K562 (cell line): ENCODE measurements around the gene MAP1LC3A. TPM values are rescaled to one million over a fixed set of nuclear protein-coding genes. Genes with fewer than 3 reads are reported as not detected.

Experiments
- ATAC-seq: fragments of 200-7000 bp; cut with Tn5 transposase; 3 replicates; pipeline ENCODE4 v1.9.1; 2020; ENCODE audit warnings: moderate library complexity
- BruUV-seq: library from RNA; stranded (reverse); fragments of 400-500 nt; replicated peaks from 2 replicates; lab custom pipeline; 2021; lab: Mats Ljungman, UMichigan
- CTCF ChIA-PET: fragments of 300-600 bp; formaldehyde crosslinking; extraction: SDS; loops from one replicate; lab custom pipeline; 2021; ENCODE audit warnings: low intra/inter-chr PET ratio; lab: Yijun Ruan, JAX
- POLR2A ChIA-PET: fragments of 300-600, 350-650 bp; sonication (Branson Sonifier 250); formaldehyde crosslinking; extraction: SDS; loops from one replicate; lab custom pipeline; 2021; ENCODE audit warnings: antibody characterized with exemption, inconsistent platforms; lab: Yijun Ruan, JAX
- DNase-seq, 4 experiments: peaks; one replicate each; pipeline versions ENCODE4 v3.0.0 to v3.0.0-alpha.2; 2011 to 2018; ENCODE audit warnings: low spot score in 3 of 4, mixed read lengths in 3 of 4; ENCODE audit errors: extremely low read depth in 1 of 4
- FAIRE-seq: peaks from 2 replicates; lab custom pipeline; 2011; peaks lifted over from hg19 to GRCh38; lab: Jason Lieb, UNC
- H2AFZ ChIP-seq: 2 replicates; pipeline ENCODE4 v1.6.0; 2011; ENCODE audit warnings: low read depth, low read length, control low read depth, inconsistent platforms
- H3K27ac ChIP-seq: fragments of 200-600 bp; 3 replicates; pipeline ENCODE4 v1.8.0; 2011; ENCODE audit warnings: low read depth, mild to moderate bottlenecking, control low read depth, inconsistent platforms, low read length, moderate library complexity, mixed read lengths; ENCODE audit errors: extremely low read depth
- H3K27me3 ChIP-seq, 2 experiments: fragments of 300-600 bp in 1 of 2; 2 replicates in 1 of 2; 3 replicates in 1 of 2; pipeline versions ENCODE4 v1.6.0 to v1.8.0; 2011; ENCODE audit warnings: inconsistent platforms in 2 of 2, low read length in 2 of 2, mild to moderate bottlenecking in 1 of 2, mixed read lengths in 1 of 2, moderate library complexity in 1 of 2; ENCODE audit not compliant: control insufficient read depth in 2 of 2, insufficient read depth in 2 of 2
- H3K36me3 ChIP-seq: fragments of 300-600 bp; 3 replicates; pipeline ENCODE4 v1.8.0; 2011; ENCODE audit warnings: mild to moderate bottlenecking, low read length, inconsistent platforms; ENCODE audit not compliant: control insufficient read depth, insufficient read depth
- H3K4me1 ChIP-seq, 2 experiments: fragments of 200-600 bp in 1 of 2; replicated peaks in 1 of 2; 2 replicates in 1 of 2; 3 replicates in 1 of 2; pipeline versions ENCODE4 v1.5.1 to v1.8.0; 2011; ENCODE audit warnings: inconsistent platforms in 2 of 2, low read length in 2 of 2, mild to moderate bottlenecking in 1 of 2, mixed read lengths in 1 of 2, moderate library complexity in 1 of 2; ENCODE audit not compliant: control insufficient read depth in 2 of 2, insufficient read depth in 2 of 2
- H3K4me2 ChIP-seq: 2 replicates; pipeline ENCODE4 v1.6.1; 2011; ENCODE audit warnings: low read length, control low read depth, inconsistent platforms, mixed read lengths; ENCODE audit not compliant: insufficient read depth
- H3K4me3 ChIP-seq: fragments of 200-600 bp; sonication (generic), shearing (Covaris generic); 2 replicates; pipeline ENCODE4 v1.5.1; 2016; ENCODE audit warnings: control low read depth, inconsistent platforms
- H3K79me2 ChIP-seq: fragments of 200-600 bp; 3 replicates; pipeline ENCODE4 v1.8.0; 2011; ENCODE audit warnings: low read length, inconsistent platforms; ENCODE audit not compliant: control insufficient read depth, insufficient read depth
- H3K9ac ChIP-seq, 2 experiments: 2 replicates each; pipeline versions ENCODE4 v1.6.0 to v1.6.1; 2011; ENCODE audit warnings: low read depth in 2 of 2, low read length in 2 of 2, control low read depth in 1 of 2, inconsistent platforms in 1 of 2, mild to moderate bottlenecking in 1 of 2, mixed read lengths in 1 of 2; ENCODE audit not compliant: insufficient read depth in 1 of 2
- H3K9me1 ChIP-seq: one replicate; pipeline ENCODE4 v1.6.0; 2011; ENCODE audit warnings: inconsistent platforms, mild to moderate bottlenecking, low read length, moderate library complexity; ENCODE audit not compliant: control insufficient read depth, insufficient read depth
- H3K9me3 ChIP-seq: replicated peaks from 2 replicates; pipeline ENCODE4 v1.5.1; 2011; ENCODE audit warnings: low read depth, low read length, inconsistent platforms; ENCODE audit not compliant: control insufficient read depth, insufficient read depth
- H4K20me1 ChIP-seq: replicated peaks from 2 replicates; pipeline ENCODE4 v1.6.1; 2011; ENCODE audit warnings: low read length, inconsistent platforms, mixed read lengths; ENCODE audit not compliant: control insufficient read depth, insufficient read depth
- AFF1 ChIP-seq, 2 experiments: fragments of 450-650 bp; IDR thresholded peaks; 2 replicates each; pipeline ENCODE4 v1.6.1; 2018; ENCODE audit warnings: mild to moderate bottlenecking in 2 of 2, low read depth in 1 of 2; ENCODE audit not compliant: partially characterized antibody in 2 of 2
- ARID1B ChIP-seq: fragments of 450-650 bp; IDR thresholded peaks from 2 replicates; pipeline ENCODE4 v1.6.1; 2016; ENCODE audit warnings: antibody characterized with exemption, mild to moderate bottlenecking, inconsistent platforms
- ATF1 ChIP-seq, 2 experiments: fragments of 450-650 bp in 1 of 2; IDR thresholded peaks; 2 replicates each; pipeline ENCODE4 v1.6.1; 2016; ENCODE audit warnings: missing compliant biosample characterization in 1 of 2, missing genetic modification characterization in 1 of 2
- ETV1 ChIP-seq: fragments of 450-650 bp; conservative IDR thresholded peaks from 2 replicates; pipeline ENCODE4 v1.6.1; 2016; ENCODE audit warnings: missing genetic modification characterization, control low read depth, low read depth, missing compliant biosample characterization
- IRF2 ChIP-seq: sonication (generic); formaldehyde crosslinking; IDR thresholded peaks from 2 replicates; pipeline ENCODE4 v1.8.1; 2022; ENCODE audit warnings: mild to moderate bottlenecking, missing genetic modification reagents
- RERE ChIP-seq: sonication (generic); formaldehyde crosslinking; IDR thresholded peaks from 2 replicates; pipeline ENCODE4 v1.8.0; 2023; ENCODE audit warnings: missing genetic modification reagents, mild to moderate bottlenecking, borderline replicate concordance
- ZBTB9 ChIP-seq: fragments of 450-650 bp; formaldehyde crosslinking; IDR thresholded peaks from 2 replicates; pipeline ENCODE4 v1.4.0; 2020; ENCODE audit warnings: mild to moderate bottlenecking, moderate library complexity
- ZFP36 ChIP-seq: fragments of 150-350 bp; IDR thresholded peaks from 2 replicates; pipeline ENCODE4 v1.6.1; 2018; ENCODE audit warnings: low read length, low read depth; ENCODE audit not compliant: partially characterized antibody
- ZNF77 ChIP-seq: fragments of 250-450 bp; sonication (Bioruptor Pico); IDR thresholded peaks from 2 replicates; pipeline ENCODE4 v1.5.0; 2020
- WGBS: fragments of 100-300 bp; shearing (Covaris generic); methylation state at CpG from one replicate; pipeline ENCODE4 v1.1.6; 2016; ENCODE audit warnings: low coverage, mixed read lengths; ENCODE audit not compliant: insufficient coverage; ENCODE audit errors: missing lambda C conversion rate; 5-methylcytosine and 5-hydroxymethylcytosine counted together
- in situ Hi-C: fragments of 300-500 bp; cut with MboI; formaldehyde crosslinking; loops from 4 replicates; pipeline ENCODE4 v1.15.0; 2018; ENCODE audit warnings: inconsistent platforms, mixed read lengths
- intact Hi-C: fragments of 100-400 bp; cut with micrococcal nuclease; formaldehyde crosslinking; loops from 2 replicates; pipeline ENCODE4 v1.14.2; 2022
- polyA plus RNA-seq, 8 experiments: library from polyadenylated mRNA; depleted of rRNA in 4 of 8; stranded (reverse) in 5 of 8; unstranded in 3 of 8; fragments of >200 nt; fragmentation: Nextera tagmentation in 2 of 8; fragmentation: Illumina TruSeq in 1 of 8; extraction: Ambion mirVana in 2 of 8; extraction: Trizol in 1 of 8; gene quantifications; 2 replicates each; pipeline versions ENCODE4 v1.2.1 to v1.2.3, GENCODE V29; 2011 to 2014; ENCODE audit warnings: inconsistent platforms in 1 of 8, missing spikeins in 1 of 8
- total RNA-seq, 7 experiments: library from RNA; depleted of rRNA in 6 of 7; stranded (reverse); fragments of >200 nt in 6 of 7; fragmentation: Illumina TruSeq in 2 of 7; extraction: Trizol in 2 of 7; gene quantifications; 2 replicates each; pipeline versions ENCODE4 v1.2.1 to v1.2.3, GENCODE V29; 2011 to 2021; ENCODE audit warnings: low replicate concordance in 1 of 7

MAP1LC3A gene
- total and polyA plus RNA-seq, 9 of the 15 experiments (the other 6 are each of a cell fraction or from before 2014, with no cell fraction given) = 0.27 to 0.38 TPM; not detected in 7

- TF ChIP-seq ZFP36 = peak; percentile 64
These were observed 5.1 kb upstream of the MAP1LC3A start (continued) for GRCh38 chr20:34553366-34553867.

GRCh38 chr20:34557936-34558319 lies 590 bp upstream of the MAP1LC3A start:
- ChIA-PET CTCF (no interaction called here), POLR2A (interaction anchor here (0.6 to 1.5 kb wide), 6 partner anchors 10 to 139 kb away, joined by 3 to 7 read pairs (median 4); no protein-coding TSS in a partner anchor)
- Histone ChIP-seq H3K27ac (peak overlapping the region; percentile 54; the same call in 2 of the 3 replicates), H3K4me3 (peak overlapping the region; percentile 34), H3K9ac (peak overlapping the region; percentile 46 to 87), H4K20me1 (no peaks in the 10 kb centered on the region), H3K4me1 (peaks cover 2 to 19% of the 10 kb centered on the region in 2 experiments; a peak in 3 of 5 replicates), H3K27me3 (no peaks in the 10 kb centered on the region), H3K9me3 (no peaks in the 10 kb centered on the region), H3K9me1 (no peaks in the 10 kb centered on the region), H3K79me2 (no peaks in the 10 kb centered on the region), H2AFZ (0 out of 2 replicates have a peak overlapping the region, but pooled peaks have one; percentile 50), H3K4me2 (peak overlapping the region; percentile 46; the same call in 1 of the 2 replicates), H3K36me3 (peaks cover 11% of the 10 kb centered on the region; the same call in 1 of the 3 replicates)
- BruUV-seq = no TSS peak
- no peak for ATAC-seq
- in situ Hi-C loops (no loop called here), intact Hi-C loops (no loop called here)
- no peak for FAIRE-seq
- WGBS = 74% methylated on average over 10 of the region's 11 CpGs
- no peak for DNase-seq
- TF ChIP-seq IRF2 (CRISPR knock-in tag) = no peak
- TF ChIP-seq RERE (CRISPR knock-in tag) = no peak
- TF ChIP-seq AFF1 (IDR thresholded peaks at IDR 0.05; ENCODE audit: low read depth in 1 of 2, partially characterized antibody in 2 of 2) = no peak
- no peak for TF ChIP-seq ATF1 (CRISPR knock-in tag; IDR thresholded peaks at IDR 0.05)
- TF ChIP-seq ATF1 (tag; IDR thresholded peaks at IDR 0.05) = no peak
- no peak for TF ChIP-seq ETV1 (tag)
- no peak for TF ChIP-seq ZBTB9 (CRISPR knock-in tag)
- TF ChIP-seq ZNF77 = no peak
- TF ChIP-seq ARID1B = no peak
